ENCODE measurements around the gene CIP2A.

The CIP2A gene

GRCh38 chr3:108527817-108528216 is 61.4 kb downstream of the CIP2A start:
- Histone ChIP-seq H3K4me2 (ENCODE audit: low read length) (no peak overlapping the region), H3K9me3 (ENCODE audit: low read length) (no peaks in the 10 kb centered on the region), H3K4me3 (ENCODE audit: low read depth, low read length, poor library complexity, severe bottlenecking) (no peak overlapping the region), H3K4me1 (ENCODE audit: insufficient read depth, low read length, severe bottlenecking) (no peaks in the 10 kb centered on the region), H3K27me3 (ENCODE audit: insufficient read depth, low read length) (no peaks in the 10 kb centered on the region), H3F3A (ENCODE audit: insufficient read depth, low read length) (no peaks in the 10 kb centered on the region), H3K9me2 (ENCODE audit: low read depth, low read length) (no peaks in the 10 kb centered on the region), H2AFZ (ENCODE audit: low read length) (no peak overlapping the region), H3K27ac (ENCODE audit: low read depth, low read length, poor library complexity, severe bottlenecking) (no peak overlapping the region), H4K20me1 (ENCODE audit: insufficient read depth, low read length) (no peaks in the 10 kb centered on the region), H3K36me3 (ENCODE audit: insufficient read depth, low read length) (no peaks in the 10 kb centered on the region), H3K79me2 (ENCODE audit: insufficient read depth, low read length) (no peaks in the 10 kb centered on the region), H3K9ac (ENCODE audit: low read length) (no peak overlapping the region)
- TF ChIP-seq CTCF (IDR thresholded peaks at IDR 0.05; ENCODE audit: low read length): no peak

GRCh38 chr3:108527109-108527508 is 62.1 kb downstream of the CIP2A start:
- H3K27ac ChIP-seq (ENCODE audit: low read depth, low read length, poor library complexity, severe bottlenecking): no peak overlapping the region
- no peaks in the 10 kb centered on the region for H3K27me3 ChIP-seq (ENCODE audit: insufficient read depth, low read length)
- no peaks in the 10 kb centered on the region for H3K4me1 ChIP-seq (ENCODE audit: insufficient read depth, low read length, severe bottlenecking)
- no peaks in the 10 kb centered on the region for H3K9me3 ChIP-seq (ENCODE audit: low read length)
- no peaks in the 10 kb centered on the region for H3K79me2 ChIP-seq (ENCODE audit: insufficient read depth, low read length)
- no peak overlapping the region for H3K4me2 ChIP-seq (ENCODE audit: low read length)
- H3K9me2 ChIP-seq (ENCODE audit: low read depth, low read length): no peaks in the 10 kb centered on the region
- no peak overlapping the region for H3K4me3 ChIP-seq (ENCODE audit: low read depth, low read length, poor library complexity, severe bottlenecking)
- no peak for TF ChIP-seq CTCF (IDR thresholded peaks at IDR 0.05; ENCODE audit: low read length)
- TF ChIP-seq EZH2 (IDR thresholded peaks at IDR 0.05; ENCODE audit: borderline replicate concordance, low read length): no peak
- H3K36me3 ChIP-seq (ENCODE audit: insufficient read depth, low read length): no peaks in the 10 kb centered on the region
- H3K9ac ChIP-seq (ENCODE audit: low read length): no peak overlapping the region
- no peaks in the 10 kb centered on the region for H3F3A ChIP-seq (ENCODE audit: insufficient read depth, low read length)
- no peak overlapping the region for H2AFZ ChIP-seq (ENCODE audit: low read length)
- no peaks in the 10 kb centered on the region for H4K20me1 ChIP-seq (ENCODE audit: insufficient read depth, low read length)

- H3K27me3 ChIP-seq (ENCODE audit: insufficient read depth, low read length): no peaks in the 10 kb centered on the region
- no peaks in the 10 kb centered on the region for H3F3A ChIP-seq (ENCODE audit: insufficient read depth, low read length)
- no peak overlapping the region for H3K4me3 ChIP-seq (ENCODE audit: low read depth, low read length, poor library complexity, severe bottlenecking)
- no peaks in the 10 kb centered on the region for H3K36me3 ChIP-seq (ENCODE audit: insufficient read depth, low read length)
- no peaks in the 10 kb centered on the region for H3K9me2 ChIP-seq (ENCODE audit: low read depth, low read length)
- no peaks in the 10 kb centered on the region for H3K4me1 ChIP-seq (ENCODE audit: insufficient read depth, low read length, severe bottlenecking)
- no peaks in the 10 kb centered on the region for H3K79me2 ChIP-seq (ENCODE audit: insufficient read depth, low read length)
- no peak overlapping the region for H3K9ac ChIP-seq (ENCODE audit: low read length)
- H3K9me3 ChIP-seq (ENCODE audit: low read length): no peaks in the 10 kb centered on the region
- H3K4me2 ChIP-seq (ENCODE audit: low read length): no peak overlapping the region
- H2AFZ ChIP-seq (ENCODE audit: low read length): no peak overlapping the region
- H3K27ac ChIP-seq (ENCODE audit: low read depth, low read length, poor library complexity, severe bottlenecking): no peak overlapping the region
- TF ChIP-seq EZH2 (IDR thresholded peaks at IDR 0.05; ENCODE audit: borderline replicate concordance, low read length): no peak
- TF ChIP-seq CTCF (IDR thresholded peaks at IDR 0.05; ENCODE audit: low read length): no peak
- H4K20me1 ChIP-seq (ENCODE audit: insufficient read depth, low read length): no peaks in the 10 kb centered on the region
Measured at GRCh38 chr3:108525971-108526370, 63.3 kb downstream of the CIP2A start.
